Measurements from ENCODE around the gene INTS2. TPM values are rescaled to one million over a fixed set of nuclear protein-coding genes. Genes with fewer than 3 reads are reported as not detected.
A peak's percentile ranks its signal among the peaks of the same experiment; 100 is the strongest.

The INTS2 gene
- total RNA-seq, 1 donor from 2014 or later: 41.6 TPM

DNA sequence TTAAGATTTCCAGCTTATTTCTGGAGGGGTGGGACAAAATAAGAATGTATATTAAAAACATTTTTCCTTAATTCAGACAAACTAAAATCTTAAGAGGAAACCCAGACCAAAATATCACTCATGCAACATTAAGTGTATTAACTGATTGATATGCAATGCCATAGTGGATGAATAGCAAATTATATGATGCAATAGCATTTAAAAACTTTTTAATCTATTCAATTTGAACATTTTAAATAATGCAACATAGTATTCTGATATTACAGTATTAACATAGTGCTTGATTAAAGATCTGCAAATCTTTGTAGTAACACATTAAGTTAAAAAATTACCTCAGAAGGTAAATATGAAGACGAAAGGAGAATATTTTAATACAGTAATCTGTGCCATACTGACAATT lies 15.3 kb upstream of the INTS2 start:
- H3K36me3 Mint-ChIP-seq: peaks cover 15% of the 10 kb centered on the region
- no peaks in the 10 kb centered on the region for H3K9me3 Mint-ChIP-seq
- TF ChIP-seq EZH2 (IDR thresholded peaks at IDR 0.05) (no peak), EZH2phosphoT487 (IDR thresholded peaks at IDR 0.05) (no peak)
- TF ChIP-seq, protein P1, sequence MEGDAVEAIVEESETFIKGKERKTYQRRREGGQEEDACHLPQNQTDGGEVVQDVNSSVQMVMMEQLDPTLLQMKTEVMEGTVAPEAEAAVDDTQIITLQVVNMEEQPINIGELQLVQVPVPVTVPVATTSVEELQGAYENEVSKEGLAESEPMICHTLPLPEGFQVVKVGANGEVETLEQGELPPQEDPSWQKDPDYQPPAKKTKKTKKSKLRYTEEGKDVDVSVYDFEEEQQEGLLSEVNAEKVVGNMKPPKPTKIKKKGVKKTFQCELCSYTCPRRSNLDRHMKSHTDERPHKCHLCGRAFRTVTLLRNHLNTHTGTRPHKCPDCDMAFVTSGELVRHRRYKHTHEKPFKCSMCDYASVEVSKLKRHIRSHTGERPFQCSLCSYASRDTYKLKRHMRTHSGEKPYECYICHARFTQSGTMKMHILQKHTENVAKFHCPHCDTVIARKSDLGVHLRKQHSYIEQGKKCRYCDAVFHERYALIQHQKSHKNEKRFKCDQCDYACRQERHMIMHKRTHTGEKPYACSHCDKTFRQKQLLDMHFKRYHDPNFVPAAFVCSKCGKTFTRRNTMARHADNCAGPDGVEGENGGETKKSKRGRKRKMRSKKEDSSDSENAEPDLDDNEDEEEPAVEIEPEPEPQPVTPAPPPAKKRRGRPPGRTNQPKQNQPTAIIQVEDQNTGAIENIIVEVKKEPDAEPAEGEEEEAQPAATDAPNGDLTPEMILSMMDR (IDR thresholded peaks at IDR 0.05): no peak
- H3K9ac ChIP-seq: no peak overlapping the region
- no peaks in the 10 kb centered on the region for H4K20me1 ChIP-seq (ENCODE audit: low read depth)
- H3K4me3 Mint-ChIP-seq: no peak overlapping the region
- no peak overlapping the region for H3K4me2 ChIP-seq
- H3K36me3 ChIP-seq: peaks cover 34% of the 10 kb centered on the region
- H3K4me1 Mint-ChIP-seq: no peaks in the 10 kb centered on the region
- H3K27ac ChIP-seq: no peak overlapping the region
- H3K4me1 ChIP-seq: no peaks in the 10 kb centered on the region
- no peak overlapping the region for H2AFZ ChIP-seq (replicated peaks)
- no peaks in the 10 kb centered on the region for H3K27me3 Mint-ChIP-seq (ENCODE audit: insufficient read depth, low read depth)
- H3K79me2 ChIP-seq (ENCODE audit: low read depth): no peaks in the 10 kb centered on the region
- H3K27me3 ChIP-seq: no peaks in the 10 kb centered on the region
- H3K4me3 ChIP-seq: no peak overlapping the region
- H3F3A ChIP-seq (ENCODE audit: low read depth): peaks cover 37% of the 10 kb centered on the region
- no peak for DNase-seq (ENCODE audit: low spot score)
- no peak overlapping the region for H3K27ac Mint-ChIP-seq
- H3K9me3 ChIP-seq (ENCODE audit: low read depth): no peaks in the 10 kb centered on the region

DNA sequence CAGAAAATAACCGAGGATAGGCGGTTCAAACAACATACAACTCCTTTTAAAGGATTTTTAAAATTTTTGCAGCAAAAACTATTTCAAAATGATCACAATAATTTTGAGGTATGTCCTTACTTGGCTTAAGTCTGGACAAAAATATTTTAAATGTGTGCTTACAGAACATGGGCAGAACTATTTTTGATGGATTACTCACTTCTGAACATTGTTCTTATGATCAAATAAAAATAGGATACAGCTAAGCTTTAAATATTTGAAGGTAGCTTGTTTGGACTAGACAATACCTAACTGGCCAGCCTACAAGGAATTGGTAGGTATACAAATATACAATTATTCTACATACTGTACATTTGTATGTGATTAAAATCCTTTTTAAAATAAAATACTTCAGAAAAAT lies 14.3 kb upstream of the INTS2 start:
- H3K79me2 ChIP-seq (ENCODE audit: low read depth): no peaks in the 10 kb centered on the region

DNA sequence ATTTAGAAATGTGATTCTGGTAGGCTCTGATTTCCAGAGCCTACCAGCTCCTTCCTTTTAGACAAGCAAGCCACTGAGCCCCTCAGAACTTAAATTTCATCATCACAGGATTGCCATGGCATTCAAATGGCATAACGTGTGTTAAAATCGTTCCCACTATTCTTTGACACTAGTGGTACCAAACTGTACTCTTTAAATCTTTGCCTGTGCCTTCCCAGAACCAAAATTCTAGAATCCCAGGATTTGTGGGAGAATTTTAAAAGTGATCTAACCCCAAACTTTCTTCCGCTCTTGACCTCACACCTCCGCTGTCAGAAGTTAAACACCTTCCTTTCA lies 287 bp upstream of the INTS2 start:
- no peaks in the 10 kb centered on the region for H3K9me3 ChIP-seq (ENCODE audit: low read depth)
- no peak overlapping the region for H3K9ac ChIP-seq
- H3K4me2 ChIP-seq: peak overlapping the region; percentile 95
- H3F3A ChIP-seq (ENCODE audit: low read depth): no peaks in the 10 kb centered on the region
- Mint-ChIP-seq H3K9me3 (no peaks in the 10 kb centered on the region), H3K4me1 (peaks cover 17% of the 10 kb centered on the region), H3K4me3 (peak overlapping the region; percentile 95), H3K36me3 (peaks cover 11% of the 10 kb centered on the region), H3K27me3 (ENCODE audit: insufficient read depth, low read depth) (peaks cover 4% of the 10 kb centered on the region), H3K27ac (no peak overlapping the region)
- TF ChIP-seq EZH2 (IDR thresholded peaks at IDR 0.05) (no peak), EZH2phosphoT487 (IDR thresholded peaks at IDR 0.05) (no peak)
- TF ChIP-seq, protein P1 (IDR thresholded peaks at IDR 0.05): no peak
- peak overlapping the region; percentile 99 for H2AFZ ChIP-seq (replicated peaks)
- peaks cover 10% of the 10 kb centered on the region for H3K4me1 ChIP-seq
- no peaks in the 10 kb centered on the region for H4K20me1 ChIP-seq (ENCODE audit: low read depth)
- peak overlapping the region; percentile 68 for H3K4me3 ChIP-seq
- H3K27me3 ChIP-seq: no peaks in the 10 kb centered on the region
- peaks cover 7% of the 10 kb centered on the region for H3K36me3 ChIP-seq
- no peak overlapping the region for H3K27ac ChIP-seq
- H3K79me2 ChIP-seq (ENCODE audit: low read depth): peaks cover 22% of the 10 kb centered on the region
- DNase-seq (ENCODE audit: low spot score): no peak

More for the DNA sequence above, 14.3 kb upstream of the INTS2 start:
- TF ChIP-seq, protein P1 (IDR thresholded peaks at IDR 0.05): no peak
- TF ChIP-seq EZH2phosphoT487 (IDR thresholded peaks at IDR 0.05) (no peak), EZH2 (IDR thresholded peaks at IDR 0.05) (no peak)
- Histone ChIP-seq H3F3A (ENCODE audit: low read depth) (peaks cover 37% of the 10 kb centered on the region), H3K36me3 (peaks cover 30% of the 10 kb centered on the region), H3K9ac (no peak overlapping the region), H3K27me3 (no peaks in the 10 kb centered on the region), H4K20me1 (ENCODE audit: low read depth) (no peaks in the 10 kb centered on the region), H3K4me3 (no peak overlapping the region), H3K4me2 (no peak overlapping the region), H2AFZ (replicated peaks) (no peak overlapping the region), H3K9me3 (ENCODE audit: low read depth) (no peaks in the 10 kb centered on the region), H3K27ac (no peak overlapping the region), H3K4me1 (no peaks in the 10 kb centered on the region)
- no peaks in the 10 kb centered on the region for H3K27me3 Mint-ChIP-seq (ENCODE audit: insufficient read depth, low read depth)
- H3K4me1 Mint-ChIP-seq: no peaks in the 10 kb centered on the region
- no peak overlapping the region for H3K4me3 Mint-ChIP-seq
- no peaks in the 10 kb centered on the region for H3K9me3 Mint-ChIP-seq
- H3K27ac Mint-ChIP-seq: no peak overlapping the region
- DNase-seq (ENCODE audit: low spot score): no peak
- peaks cover 15% of the 10 kb centered on the region for H3K36me3 Mint-ChIP-seq
